GM19351 (cell line): Measurements from ENCODE around the gene GET4.
"Not testable (repeated sequence)": the region's sequence is repeated elsewhere in the genome, so short reads cannot be mapped to it uniquely, and the experiment has no call there.

Source experiments
- ATAC-seq: cut with Tn5 transposase; IDR thresholded peaks from one replicate; pipeline ENCODE4 v1.9.1; 2021; ENCODE audit warnings: mild to moderate bottlenecking, moderate library complexity; ENCODE audit not compliant: unreplicated experiment

GET4 gene

DNA sequence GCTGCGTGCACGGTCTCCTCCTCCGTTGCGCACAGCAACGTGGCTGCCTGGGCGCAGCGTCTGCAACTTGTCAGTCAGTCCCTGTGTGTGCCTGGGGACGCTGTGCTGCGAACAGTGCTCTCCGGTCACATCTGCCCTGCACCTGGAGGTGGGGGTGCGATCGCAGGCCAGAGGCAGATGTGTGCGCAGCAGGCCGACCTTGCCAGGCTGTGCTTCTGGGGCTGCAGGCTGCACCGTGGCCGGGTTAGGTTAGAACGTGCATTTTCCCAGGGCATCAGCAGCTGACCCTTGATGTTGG is 8.2 kb upstream of the GET4 start:
- ATAC-seq, result no peak

DNA sequence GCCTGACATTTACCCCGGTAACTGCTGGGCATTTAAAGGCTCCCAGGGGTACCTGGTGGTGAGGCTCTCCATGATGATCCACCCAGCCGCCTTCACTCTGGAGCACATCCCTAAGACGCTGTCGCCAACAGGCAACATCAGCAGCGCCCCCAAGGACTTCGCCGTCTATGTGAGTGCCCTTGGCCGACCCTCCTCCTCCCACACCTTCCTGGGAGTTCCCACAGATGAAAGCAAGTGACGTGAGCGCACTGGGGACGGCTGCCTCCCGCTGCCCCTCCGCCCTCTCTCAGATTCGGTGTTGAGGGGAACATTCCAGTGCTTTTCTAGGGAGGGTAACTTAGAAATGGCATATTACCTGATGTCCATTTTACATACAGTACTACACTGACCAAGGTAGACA is 7.0 kb upstream of the GET4 start:
- ATAC-seq, result no peak

GRCh38 chr7:871900-872537 is 4.3 kb upstream of the GET4 start:
- ATAC-seq, result no peak

DNA sequence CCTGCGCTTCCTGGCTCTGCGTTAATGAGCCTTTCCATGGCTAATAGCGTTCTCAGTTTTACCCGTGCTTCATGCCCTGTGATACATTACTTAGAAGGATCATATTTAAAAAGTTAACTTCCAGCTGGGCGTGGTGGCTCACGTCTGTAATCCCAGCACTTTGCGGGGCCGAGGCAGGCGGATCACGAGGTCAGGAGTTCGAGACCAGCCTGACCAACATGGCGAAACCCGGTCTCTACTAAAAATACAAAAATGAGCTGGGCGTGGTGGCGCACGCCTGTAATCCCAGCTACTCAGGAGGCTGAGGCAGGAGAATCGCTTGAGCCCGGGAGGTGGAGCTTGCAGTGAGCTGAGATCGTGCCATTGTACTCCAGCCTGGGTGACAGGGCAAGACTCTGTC is 3.7 kb upstream of the GET4 start:
- ATAC-seq, result not testable (repeated sequence)

- no peak for ATAC-seq
Observed at GRCh38 chr7:873367-874002, 2.9 kb upstream of the GET4 start.

DNA sequence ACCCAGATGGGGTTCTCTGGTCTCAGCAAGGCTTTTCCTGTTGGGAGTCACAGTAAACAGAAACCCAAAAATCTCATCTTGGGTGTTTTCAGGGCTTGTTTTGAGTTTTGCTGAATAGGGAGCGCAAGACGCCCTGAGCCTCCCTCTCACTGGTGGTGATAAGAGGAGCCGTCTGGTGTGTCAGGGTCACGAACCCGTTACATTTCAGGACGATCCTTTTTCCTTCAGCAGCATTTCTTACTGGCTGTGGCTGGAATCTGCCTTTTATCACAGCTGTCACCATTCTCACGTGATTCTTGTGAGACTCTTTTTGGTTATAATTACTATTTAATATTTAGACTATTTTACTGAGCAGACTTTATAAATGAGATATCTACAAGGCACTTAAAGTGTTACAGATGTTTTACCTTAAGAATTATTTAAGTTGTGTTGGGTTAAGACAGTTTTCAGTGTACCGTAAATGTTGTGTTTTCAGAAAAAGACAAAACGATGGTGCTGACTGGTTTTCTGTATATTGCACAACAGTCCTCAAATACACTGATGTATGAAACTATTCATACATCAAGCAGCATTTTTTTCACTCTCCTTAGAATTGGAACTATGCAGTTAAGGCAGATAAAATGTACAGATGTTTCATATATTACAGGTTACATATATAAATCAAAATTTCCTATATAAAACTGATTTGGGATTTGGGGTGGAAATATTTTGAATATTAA is 2.2 kb upstream of the GET4 start:
- no peak for ATAC-seq

DNA sequence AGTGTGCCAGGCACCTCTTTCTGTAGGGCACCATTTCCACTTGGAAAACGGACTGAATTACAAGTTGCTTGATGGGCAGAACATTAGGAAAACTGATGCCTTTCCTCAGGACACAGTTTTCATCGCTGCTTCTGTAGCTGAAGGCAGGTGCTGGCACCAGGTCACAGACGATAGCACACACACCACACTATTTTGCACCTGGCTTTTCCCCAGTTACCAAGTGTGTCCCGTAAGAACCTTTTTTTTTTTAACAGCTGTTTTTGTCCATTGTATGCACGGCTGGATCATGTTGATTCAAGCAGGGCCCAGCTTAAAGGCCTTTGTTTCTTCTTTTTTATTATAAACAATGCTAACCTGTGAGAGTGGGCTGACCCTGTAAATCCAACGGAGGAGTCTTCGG is 1.3 kb upstream of the GET4 start:
- no peak for ATAC-seq

- no peak for ATAC-seq
Observed at GRCh38 chr7:875476-876076, 778 bp upstream of the GET4 start.

DNA sequence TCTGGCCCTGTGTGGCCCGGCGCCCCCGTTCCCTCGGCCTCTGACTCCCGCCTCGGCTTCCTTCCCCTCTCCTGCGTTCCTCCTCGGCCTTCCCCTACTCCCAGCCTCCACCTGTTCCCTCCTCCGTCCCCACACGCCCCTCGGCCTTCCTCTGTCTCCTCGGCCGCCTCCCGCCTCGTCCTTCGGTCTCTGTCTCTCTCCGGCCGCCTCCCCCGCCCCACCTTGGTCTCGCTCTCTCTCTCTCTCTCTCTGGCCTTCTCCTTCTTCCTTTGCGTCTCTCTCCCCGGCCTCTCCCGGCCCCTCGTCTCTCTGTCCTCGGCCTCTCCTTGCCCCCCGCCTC is 588 bp downstream of the GET4 start:
- peak; percentile 23 for ATAC-seq

DNA sequence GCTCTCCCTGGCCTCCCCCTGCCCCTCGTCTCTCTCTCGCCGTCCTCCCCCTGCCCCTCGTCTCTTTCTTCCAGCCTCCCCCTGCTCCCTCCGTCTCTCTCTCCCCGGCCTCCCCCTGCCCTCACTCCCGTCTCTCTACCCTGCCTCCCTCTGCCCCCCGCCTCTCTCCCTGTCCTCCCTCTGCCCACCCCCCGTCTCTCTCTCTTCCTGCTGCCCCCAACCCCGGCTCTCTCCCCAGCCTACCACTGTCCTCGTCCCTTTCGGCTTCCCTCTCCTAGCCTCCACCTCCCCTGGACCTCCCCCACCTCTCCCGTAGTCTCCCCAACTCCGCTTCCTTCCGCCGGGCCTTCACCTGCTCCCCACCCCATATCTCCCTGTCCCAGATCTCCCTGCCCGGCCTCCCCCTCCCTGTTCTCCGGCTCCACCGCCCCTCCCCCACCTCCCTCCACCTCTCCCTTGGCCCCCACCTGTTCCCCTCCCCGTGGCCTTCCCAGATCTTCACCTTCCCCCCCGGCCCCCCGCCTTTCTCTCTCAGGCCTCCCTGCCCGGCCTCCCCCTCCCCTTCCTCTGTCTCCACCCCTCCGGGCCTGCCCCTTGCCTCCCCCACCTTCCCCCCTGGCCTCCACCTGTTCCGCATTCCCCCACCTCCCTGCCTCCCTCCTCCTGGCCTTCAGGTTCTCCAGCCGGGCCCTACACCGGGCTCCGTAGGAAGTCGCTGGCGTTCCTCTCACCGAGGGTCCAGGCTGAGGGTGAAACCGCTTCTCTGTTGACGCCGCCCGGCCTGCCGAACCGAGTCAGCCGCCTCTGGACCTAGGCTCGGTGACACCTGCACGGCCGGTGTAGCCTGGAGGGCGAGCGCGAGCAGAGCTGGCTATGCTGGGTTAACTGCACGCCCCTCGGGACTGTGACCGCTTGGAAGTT is 1.2 kb downstream of the GET4 start:
- ATAC-seq, result no peak

- no peak for ATAC-seq
Observed at GRCh38 chr7:879093-879492, 2.7 kb downstream of the GET4 start.

- ATAC-seq, result no peak
Observed at GRCh38 chr7:879706-880105, 3.4 kb downstream of the GET4 start.

GRCh38 chr7:880450-880849 is 4.1 kb downstream of the GET4 start:
- no peak for ATAC-seq

DNA sequence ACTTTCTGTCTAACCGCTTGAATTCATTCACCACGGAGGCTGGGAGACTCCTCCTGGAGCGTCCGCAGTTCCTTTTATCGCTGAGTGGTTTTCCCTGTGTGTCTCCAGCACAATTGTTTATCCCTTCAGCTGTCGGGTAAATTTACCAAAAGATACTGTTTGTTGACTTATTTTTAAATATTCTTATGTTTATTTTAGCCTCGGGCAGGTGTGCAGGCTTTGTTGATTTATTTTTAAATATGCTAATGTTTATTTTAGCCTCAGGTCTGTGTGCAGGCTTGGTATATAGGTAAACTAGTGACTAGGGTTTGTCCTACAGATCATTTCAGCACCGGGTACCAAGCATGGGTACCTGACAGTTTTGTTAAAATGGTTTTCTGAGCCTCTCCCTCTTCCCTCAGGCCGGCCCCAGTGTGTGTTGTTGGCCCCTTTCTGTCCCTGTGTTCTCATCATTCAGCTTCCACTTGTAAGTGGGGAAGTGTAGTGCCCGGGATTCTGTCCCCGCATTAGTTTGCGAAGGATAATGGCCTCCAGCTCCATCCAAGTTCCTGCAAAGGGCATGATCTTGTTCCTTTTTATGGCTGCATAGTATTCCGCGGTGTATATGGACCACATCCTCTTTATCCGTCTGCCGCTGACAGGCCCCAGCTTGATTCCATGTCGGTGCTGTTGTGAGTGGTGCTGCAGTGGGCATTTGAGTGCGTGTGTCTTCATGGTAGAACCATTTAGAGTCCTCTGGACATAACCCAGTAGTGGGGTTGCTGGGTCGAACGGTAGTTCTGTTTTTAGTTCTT is 5.3 kb downstream of the GET4 start:
- ATAC-seq, result no peak

GRCh38 chr7:882336-883035 is 6.1 kb downstream of the GET4 start:
- no peak for ATAC-seq

- ATAC-seq, result no peak
Observed at GRCh38 chr7:883055-884021, 7.0 kb downstream of the GET4 start.

DNA sequence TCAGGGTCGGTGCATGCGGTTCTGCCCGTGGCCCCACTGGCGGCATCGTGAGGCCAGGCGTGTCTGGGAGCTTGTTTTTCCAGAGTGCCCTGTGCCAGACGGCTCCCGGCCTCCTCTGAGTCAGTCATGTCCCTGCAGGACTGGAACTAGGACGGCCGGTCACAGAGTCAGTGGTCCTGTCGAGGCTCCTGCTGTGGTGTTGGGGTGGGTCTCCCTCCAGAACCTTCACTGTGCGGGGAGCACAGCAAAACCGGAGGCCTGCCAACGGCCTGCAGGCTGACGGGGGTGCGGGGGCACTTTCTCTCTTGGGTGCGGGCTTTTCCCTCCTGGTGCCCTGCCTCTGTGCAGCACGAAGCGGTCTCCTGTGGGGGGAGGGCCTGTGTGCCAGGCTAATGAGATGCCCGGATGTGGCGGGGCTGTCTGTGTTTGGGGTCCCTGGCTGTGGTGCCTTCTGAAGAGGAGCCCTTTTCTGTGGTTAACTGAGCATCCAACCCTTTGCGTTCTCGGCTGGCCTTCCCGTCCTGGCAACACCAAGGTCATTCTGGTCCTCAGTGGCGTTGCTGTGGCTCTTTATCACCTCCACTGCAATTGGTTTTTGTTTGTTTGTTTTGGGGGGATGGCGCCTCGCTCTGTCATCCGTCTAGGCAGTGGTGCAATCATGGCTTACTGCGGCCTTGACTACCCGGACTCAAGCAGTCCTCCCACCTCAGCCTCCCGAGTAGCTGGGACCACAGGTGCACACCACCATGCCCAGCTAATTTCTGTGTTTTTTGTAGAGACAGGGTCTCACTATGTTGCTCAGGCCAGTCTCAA is 8.0 kb downstream of the GET4 start:
- ATAC-seq, result no peak
